ENCODE measurements around the gene SYNJ2. TPM values are rescaled to one million over a fixed set of nuclear protein-coding genes. Genes with fewer than 3 reads are reported as not detected.

The SYNJ2 gene
- total and polyA plus RNA-seq, 9 donors, result 3.6 to 18.7 (median 9.8) TPM

DNA sequence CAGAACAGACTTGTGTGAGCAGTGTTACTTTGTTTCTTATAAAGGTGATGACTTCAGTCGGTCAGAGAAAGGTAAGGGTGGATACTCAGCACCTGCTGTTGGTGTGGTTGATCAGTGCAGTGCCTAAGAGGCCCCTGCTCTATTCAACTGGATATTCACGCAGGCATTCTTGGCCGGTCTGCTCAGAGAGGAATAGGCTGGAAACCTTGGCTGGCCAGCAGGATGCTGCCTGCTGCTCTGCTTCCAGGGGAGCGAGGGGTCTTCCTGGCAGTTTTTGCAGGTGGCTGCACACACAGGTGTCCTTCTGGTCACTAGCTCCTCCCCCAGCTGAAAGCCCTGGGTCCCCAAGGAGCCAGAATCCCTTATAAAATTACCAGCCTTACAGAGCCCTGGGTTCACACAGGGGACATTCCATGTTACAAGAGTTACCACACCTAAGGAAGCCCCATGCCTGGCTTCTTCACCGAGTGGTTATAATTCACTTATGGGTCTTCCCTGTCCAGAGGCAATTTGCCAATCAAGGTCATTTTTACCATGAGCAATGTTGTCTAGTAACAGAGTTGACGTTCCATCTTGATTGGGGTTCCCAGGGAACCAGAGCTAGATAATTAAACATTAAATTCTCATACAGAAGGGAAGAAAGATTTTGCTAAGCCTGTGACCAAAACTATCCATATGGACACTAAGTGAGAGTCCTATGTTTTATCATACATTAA lies 16.4 kb downstream of the SYNJ2 start:
- H3K27ac ChIP-seq, result no peak overlapping the region
- DNase-seq, result peak in 1 of 5 donors; percentile 8
- no peak for TF ChIP-seq POLR2A (IDR thresholded peaks at IDR 0.05)
- TF ChIP-seq, protein P1, sequence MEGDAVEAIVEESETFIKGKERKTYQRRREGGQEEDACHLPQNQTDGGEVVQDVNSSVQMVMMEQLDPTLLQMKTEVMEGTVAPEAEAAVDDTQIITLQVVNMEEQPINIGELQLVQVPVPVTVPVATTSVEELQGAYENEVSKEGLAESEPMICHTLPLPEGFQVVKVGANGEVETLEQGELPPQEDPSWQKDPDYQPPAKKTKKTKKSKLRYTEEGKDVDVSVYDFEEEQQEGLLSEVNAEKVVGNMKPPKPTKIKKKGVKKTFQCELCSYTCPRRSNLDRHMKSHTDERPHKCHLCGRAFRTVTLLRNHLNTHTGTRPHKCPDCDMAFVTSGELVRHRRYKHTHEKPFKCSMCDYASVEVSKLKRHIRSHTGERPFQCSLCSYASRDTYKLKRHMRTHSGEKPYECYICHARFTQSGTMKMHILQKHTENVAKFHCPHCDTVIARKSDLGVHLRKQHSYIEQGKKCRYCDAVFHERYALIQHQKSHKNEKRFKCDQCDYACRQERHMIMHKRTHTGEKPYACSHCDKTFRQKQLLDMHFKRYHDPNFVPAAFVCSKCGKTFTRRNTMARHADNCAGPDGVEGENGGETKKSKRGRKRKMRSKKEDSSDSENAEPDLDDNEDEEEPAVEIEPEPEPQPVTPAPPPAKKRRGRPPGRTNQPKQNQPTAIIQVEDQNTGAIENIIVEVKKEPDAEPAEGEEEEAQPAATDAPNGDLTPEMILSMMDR (IDR thresholded peaks at IDR 0.05), result no peak
- TF ChIP-seq EP300 (IDR thresholded peaks at IDR 0.05), result no peak
- peaks cover 12% of the 10 kb centered on the region for H3K4me1 ChIP-seq (ENCODE audit: insufficient read depth)
- intact Hi-C loops (cut with DNase I), result no loop called here
- H3K9me3 ChIP-seq, result no peaks in the 10 kb centered on the region
- H3K36me3 ChIP-seq, result no peaks in the 10 kb centered on the region
- no peaks in the 10 kb centered on the region for H3K27me3 ChIP-seq
- 93 to 97% (median 94%) methylated on average over 6 of the region's 6 CpGs for WGBS, 3 donors
- H3K4me3 ChIP-seq, result no peak overlapping the region

DNA sequence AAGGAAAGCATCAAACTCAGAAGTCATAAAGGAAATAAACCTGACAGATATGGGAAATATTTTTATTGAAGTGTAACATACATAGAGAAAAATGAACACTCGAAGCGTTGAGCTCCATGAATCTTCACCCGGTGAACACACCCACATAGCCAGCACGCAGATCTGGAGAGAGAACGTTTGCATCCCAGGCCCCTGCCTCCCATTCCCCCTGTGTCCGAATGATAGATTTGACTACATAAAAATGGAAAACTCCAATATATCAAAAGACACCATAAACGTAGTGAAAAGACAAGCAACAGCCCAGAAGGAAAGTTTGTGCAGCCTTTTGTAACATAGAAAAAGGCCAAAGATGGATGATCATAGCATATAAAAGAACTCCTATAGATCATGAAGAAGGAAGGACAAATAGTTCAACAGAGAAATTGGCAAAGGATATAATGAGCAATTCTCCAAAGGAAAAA lies 17.1 kb downstream of the SYNJ2 start:
- WGBS, 3 donors, result 82 to 92% (median 92%) methylated on average over 7 of the region's 7 CpGs
- Histone ChIP-seq H3K36me3 (no peaks in the 10 kb centered on the region), H3K27me3 (no peaks in the 10 kb centered on the region), H3K4me3 (no peak overlapping the region), H3K9me3 (no peaks in the 10 kb centered on the region), H3K4me1 (ENCODE audit: insufficient read depth) (peaks cover 15% of the 10 kb centered on the region), H3K27ac (no peak overlapping the region)
- DNase-seq, result no peak
- intact Hi-C loops (cut with DNase I), result no loop called here
- TF ChIP-seq, protein P1 (IDR thresholded peaks at IDR 0.05), result no peak
- TF ChIP-seq POLR2A (IDR thresholded peaks at IDR 0.05), result no peak
- no peak for TF ChIP-seq EP300 (IDR thresholded peaks at IDR 0.05)

DNA sequence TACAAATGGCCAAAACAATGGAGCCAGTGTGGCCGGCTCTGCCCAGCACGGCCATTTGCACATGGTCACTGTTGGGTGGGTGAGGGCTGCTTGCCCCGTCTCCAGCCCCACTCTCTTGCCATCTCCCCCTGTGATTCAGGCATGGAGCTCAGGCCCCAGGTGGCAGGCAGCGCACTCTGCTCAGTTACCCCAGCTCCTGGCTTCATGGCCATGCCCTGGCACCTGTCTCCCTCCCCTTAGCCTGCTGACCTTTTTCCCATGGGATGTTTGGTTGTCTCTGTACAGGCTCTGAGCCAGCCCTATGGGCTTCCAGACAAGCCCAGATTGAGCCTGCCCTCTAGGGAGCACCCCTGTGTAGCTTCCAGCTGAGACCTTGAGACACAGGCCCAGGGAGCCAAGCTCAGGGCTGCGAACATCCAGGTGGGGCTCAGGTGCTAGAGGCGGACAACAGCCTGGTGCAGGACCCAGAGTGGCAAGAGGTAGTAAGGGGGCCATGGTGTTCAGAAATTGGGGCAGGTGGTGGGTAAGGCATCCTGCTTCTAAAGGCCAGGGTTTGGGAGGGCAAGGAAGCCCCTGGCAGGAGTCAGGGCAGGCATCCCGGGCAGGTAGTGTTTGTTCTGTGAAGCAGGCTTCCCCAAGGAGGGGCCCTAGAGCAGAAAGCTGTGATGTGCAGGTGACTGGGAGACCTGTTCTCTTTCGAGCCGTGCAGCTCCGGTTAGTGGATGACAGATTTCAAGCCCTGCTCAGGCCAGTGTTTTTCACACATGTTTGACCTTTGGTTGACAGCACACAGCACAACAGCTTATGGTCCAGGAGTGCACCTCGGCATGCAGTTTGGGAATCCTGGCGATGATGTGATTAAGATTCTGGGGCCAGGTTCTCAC lies 17.7 kb downstream of the SYNJ2 start:
- TF ChIP-seq, protein P1 (IDR thresholded peaks at IDR 0.05), result no peak
- no peak for TF ChIP-seq POLR2A (IDR thresholded peaks at IDR 0.05)
- TF ChIP-seq EP300 (IDR thresholded peaks at IDR 0.05), result no peak
- H3K27ac ChIP-seq, result no peak overlapping the region
- DNase-seq, result peak in 1 of 5 donors; percentile 24
- H3K4me3 ChIP-seq, result no peak overlapping the region
- H3K36me3 ChIP-seq, result no peaks in the 10 kb centered on the region
- H3K4me1 ChIP-seq (ENCODE audit: insufficient read depth), result peaks cover 17% of the 10 kb centered on the region
- WGBS, 3 donors, result 91 to 95% (median 93%) methylated on average over 12 of the region's 12 CpGs
- H3K9me3 ChIP-seq, result no peaks in the 10 kb centered on the region
- no peaks in the 10 kb centered on the region for H3K27me3 ChIP-seq
- intact Hi-C loops (cut with DNase I), result no loop called here

DNA sequence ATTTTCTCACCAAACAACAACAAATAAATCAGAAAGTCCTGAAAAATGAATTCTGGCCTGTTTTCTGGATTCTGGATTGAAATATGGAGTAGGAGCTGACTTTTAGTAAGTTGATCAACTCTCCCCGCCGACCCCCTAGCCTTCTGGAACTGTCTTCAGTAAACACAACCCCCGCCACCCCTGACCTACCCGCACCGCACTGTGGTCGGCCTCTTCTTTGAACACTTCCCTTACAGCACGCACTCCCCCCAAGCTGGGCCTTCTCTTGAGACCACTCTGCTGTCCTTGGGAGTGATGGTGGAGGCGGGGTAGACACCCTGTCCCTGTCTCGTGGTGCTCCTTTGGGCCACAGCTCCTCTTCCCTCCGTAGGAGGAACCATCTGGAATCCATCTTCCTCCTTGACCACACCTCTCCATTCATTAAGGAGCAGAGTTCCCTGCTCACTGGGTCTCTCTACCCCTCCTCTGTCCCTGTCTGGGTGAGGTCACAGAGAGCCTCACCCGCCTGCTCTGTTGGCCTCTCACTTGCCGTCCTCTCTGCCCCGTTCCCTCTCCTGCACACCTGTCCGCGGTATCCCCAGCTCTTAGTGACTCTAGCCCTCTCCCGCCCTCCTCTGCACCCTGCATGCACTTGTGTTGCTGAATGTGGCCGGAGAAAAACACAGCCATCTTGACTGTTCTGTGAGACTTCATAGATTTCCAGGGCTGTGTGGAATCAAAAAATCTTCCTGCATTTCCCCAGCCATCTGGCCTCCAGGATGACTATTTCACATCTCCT lies 19.1 kb downstream of the SYNJ2 start:
- Histone ChIP-seq H3K27ac (no peak overlapping the region), H3K36me3 (no peaks in the 10 kb centered on the region), H3K27me3 (no peaks in the 10 kb centered on the region), H3K4me1 (ENCODE audit: insufficient read depth) (peaks cover 17% of the 10 kb centered on the region), H3K4me3 (no peak overlapping the region), H3K9me3 (no peaks in the 10 kb centered on the region)
- TF ChIP-seq POLR2A (IDR thresholded peaks at IDR 0.05) (no peak), EP300 (IDR thresholded peaks at IDR 0.05) (no peak)
- TF ChIP-seq, protein P1 (IDR thresholded peaks at IDR 0.05), result no peak
- WGBS, 3 donors, result 76 to 87% (median 86%) methylated on average over 17 of the region's 17 CpGs
- peak in 1 of 5 donors; percentile 25 for DNase-seq
- intact Hi-C loops (cut with DNase I), result no loop called here
